ENCODE results near the gene EXOC6B. TPM values are rescaled to one million over a fixed set of nuclear protein-coding genes. Genes with fewer than 3 reads are reported as not detected.
A peak's percentile ranks its signal among the peaks of the same experiment; 100 is the strongest.

The EXOC6B gene
- total RNA-seq, 4 donors from 2014 or later = 54.0 to 121 (median 78.7) TPM

DNA sequence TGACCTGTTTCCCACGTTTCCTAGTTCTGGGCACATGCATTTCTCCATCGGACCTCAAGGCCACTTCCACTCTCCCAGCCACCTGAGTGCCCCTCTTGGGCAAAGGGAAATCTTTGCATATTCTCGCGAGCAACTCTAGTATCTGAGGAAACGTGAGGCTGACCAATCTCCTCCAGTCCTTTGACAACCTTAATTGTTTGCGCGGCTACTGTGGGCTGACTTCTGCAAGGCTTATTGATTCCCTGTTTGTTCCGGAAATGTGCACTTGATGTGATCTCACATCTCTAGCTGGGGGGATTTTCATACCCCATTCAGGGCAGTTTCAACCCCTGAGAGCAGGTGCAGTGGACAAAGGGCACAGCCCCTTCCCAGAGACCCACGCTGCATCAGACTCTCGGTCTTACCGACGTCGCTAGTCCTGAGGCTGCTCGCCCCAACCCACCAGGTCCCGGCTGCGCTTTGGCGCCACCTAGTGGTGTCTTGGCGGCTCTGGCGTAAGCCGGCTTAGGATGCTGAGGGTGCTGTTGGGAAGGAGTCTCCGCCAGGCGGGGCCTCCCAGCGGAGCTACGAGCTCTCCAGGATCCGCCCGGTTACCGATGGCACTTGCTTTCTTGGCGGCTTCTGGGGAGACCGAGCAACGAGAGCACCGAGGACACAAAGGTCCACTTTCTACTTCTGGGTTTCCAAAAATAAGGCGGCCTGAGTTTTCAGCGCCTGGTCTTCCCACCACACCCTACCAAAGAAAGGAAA lies 36.6 kb upstream of the EXOC6B start:
- H3K27ac ChIP-seq = no peak overlapping the region
- peak overlapping the region; percentile 14 for H3K4me3 ChIP-seq
- WGBS = 6% methylated on average over 19 of the region's 33 CpGs
- no peaks in the 10 kb centered on the region for H3K36me3 ChIP-seq
- DNase-seq (ENCODE audit: low spot score in 2 of 2) = peak; percentile 90 to 91
- peaks cover 7% of the 10 kb centered on the region for H3K4me1 ChIP-seq
- no peaks in the 10 kb centered on the region for H3K9me3 ChIP-seq
- TF ChIP-seq POLR2AphosphoS5 (IDR thresholded peaks at IDR 0.05) = no peak
- TF ChIP-seq, protein P1, sequence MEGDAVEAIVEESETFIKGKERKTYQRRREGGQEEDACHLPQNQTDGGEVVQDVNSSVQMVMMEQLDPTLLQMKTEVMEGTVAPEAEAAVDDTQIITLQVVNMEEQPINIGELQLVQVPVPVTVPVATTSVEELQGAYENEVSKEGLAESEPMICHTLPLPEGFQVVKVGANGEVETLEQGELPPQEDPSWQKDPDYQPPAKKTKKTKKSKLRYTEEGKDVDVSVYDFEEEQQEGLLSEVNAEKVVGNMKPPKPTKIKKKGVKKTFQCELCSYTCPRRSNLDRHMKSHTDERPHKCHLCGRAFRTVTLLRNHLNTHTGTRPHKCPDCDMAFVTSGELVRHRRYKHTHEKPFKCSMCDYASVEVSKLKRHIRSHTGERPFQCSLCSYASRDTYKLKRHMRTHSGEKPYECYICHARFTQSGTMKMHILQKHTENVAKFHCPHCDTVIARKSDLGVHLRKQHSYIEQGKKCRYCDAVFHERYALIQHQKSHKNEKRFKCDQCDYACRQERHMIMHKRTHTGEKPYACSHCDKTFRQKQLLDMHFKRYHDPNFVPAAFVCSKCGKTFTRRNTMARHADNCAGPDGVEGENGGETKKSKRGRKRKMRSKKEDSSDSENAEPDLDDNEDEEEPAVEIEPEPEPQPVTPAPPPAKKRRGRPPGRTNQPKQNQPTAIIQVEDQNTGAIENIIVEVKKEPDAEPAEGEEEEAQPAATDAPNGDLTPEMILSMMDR (IDR thresholded peaks at IDR 0.05) = peak; percentile 94 to 98
- peaks cover 11% of the 10 kb centered on the region for H3K27me3 ChIP-seq

DNA sequence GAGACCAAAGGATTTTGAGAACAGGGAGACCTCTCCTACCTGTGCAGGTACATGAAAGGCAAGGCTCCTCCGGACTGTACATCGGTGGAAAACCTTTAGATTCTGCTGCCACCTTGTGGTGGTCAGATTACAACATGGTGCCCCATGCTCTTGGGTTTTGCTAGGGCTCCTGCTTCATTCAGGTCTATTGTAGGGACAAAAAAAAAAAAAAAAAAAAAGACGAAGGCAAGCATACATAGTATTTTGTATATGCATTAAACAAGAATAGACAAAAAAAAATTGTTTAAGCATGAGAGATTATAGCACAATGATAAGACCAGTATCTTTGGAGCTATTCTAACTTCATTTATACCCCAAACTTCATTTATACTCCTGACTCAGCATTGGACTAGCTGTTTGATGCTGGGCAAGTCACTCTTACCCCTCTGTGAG lies 34.0 kb upstream of the EXOC6B start:
- no peaks in the 10 kb centered on the region for H3K36me3 ChIP-seq
- TF ChIP-seq POLR2AphosphoS5 (IDR thresholded peaks at IDR 0.05) (no peak), POLR2A (IDR thresholded peaks at IDR 0.05) (no peak)
- TF ChIP-seq, protein P1 (IDR thresholded peaks at IDR 0.05) = peak; percentile 45 to 50
- H3K27me3 ChIP-seq = peaks cover 12% of the 10 kb centered on the region
- H3K4me3 ChIP-seq = no peak overlapping the region
- WGBS = 3% methylated on average over 3 of the region's 3 CpGs
- no peak for DNase-seq (ENCODE audit: low spot score in 2 of 2)
- peaks cover 7% of the 10 kb centered on the region for H3K4me1 ChIP-seq
- no peaks in the 10 kb centered on the region for H3K9me3 ChIP-seq
- no peak overlapping the region for H3K27ac ChIP-seq

DNA sequence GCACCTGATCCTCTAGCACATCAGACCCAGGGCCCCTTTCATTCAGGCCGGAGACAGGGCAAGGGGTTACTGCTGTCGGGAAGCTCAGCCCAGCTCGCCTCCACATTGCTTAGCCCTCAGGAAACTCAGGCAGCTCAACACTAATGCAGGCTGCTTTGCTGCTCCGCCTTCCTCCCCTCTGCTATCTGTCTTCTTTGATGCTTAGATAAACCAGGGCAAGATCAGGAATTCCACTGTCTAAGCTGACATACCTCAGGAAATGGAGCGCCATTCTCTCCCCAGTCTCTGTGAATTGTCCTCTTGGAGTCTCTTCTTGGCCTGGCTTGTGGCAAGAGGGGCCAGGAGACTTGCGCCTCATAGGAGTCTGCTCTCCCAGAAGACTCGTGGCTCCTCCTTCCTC lies 25.5 kb upstream of the EXOC6B start:
- peaks cover 21% of the 10 kb centered on the region for H3K27me3 ChIP-seq
- H3K9me3 ChIP-seq = no peaks in the 10 kb centered on the region
- TF ChIP-seq POLR2A (IDR thresholded peaks at IDR 0.05) = no peak
- WGBS = 80% methylated on average over 7 of the region's 7 CpGs
- H3K4me3 ChIP-seq = no peak overlapping the region
- H3K36me3 ChIP-seq = no peaks in the 10 kb centered on the region
- DNase-seq (ENCODE audit: low spot score in 2 of 2) = no peak
- H3K27ac ChIP-seq = no peak overlapping the region
- no peaks in the 10 kb centered on the region for H3K4me1 ChIP-seq

DNA sequence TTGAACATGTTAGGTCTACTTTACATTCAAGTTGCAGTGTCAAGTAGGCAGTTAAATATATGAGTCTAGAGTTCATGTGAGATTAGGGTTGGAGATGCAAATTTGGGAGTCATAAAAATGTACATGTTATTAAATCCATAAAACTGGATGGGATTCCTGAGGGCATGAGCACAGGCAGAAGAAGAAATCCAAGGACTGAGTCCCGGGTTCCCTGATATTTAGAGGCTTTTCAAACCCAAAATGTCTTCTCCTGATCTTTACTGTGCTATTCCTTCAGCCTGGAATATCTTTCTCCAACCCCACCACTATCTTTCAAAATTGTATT lies 23.3 kb upstream of the EXOC6B start:
- H3K36me3 ChIP-seq = no peaks in the 10 kb centered on the region
- WGBS = 59% methylated on average over 1 of the region's 1 CpG
- TF ChIP-seq, protein P1 (IDR thresholded peaks at IDR 0.05) = no peak
- TF ChIP-seq POLR2AphosphoS5 (IDR thresholded peaks at IDR 0.05) = no peak
- TF ChIP-seq POLR2A (IDR thresholded peaks at IDR 0.05) = no peak
- TF ChIP-seq EP300 (IDR thresholded peaks at IDR 0.05) = no peak
- H3K27me3 ChIP-seq = peaks cover 11% of the 10 kb centered on the region
- DNase-seq (ENCODE audit: low spot score in 2 of 2) = no peak
- no peak overlapping the region for H3K27ac ChIP-seq
- H3K4me3 ChIP-seq = no peak overlapping the region
- H3K4me1 ChIP-seq = no peaks in the 10 kb centered on the region
- no peaks in the 10 kb centered on the region for H3K9me3 ChIP-seq

DNA sequence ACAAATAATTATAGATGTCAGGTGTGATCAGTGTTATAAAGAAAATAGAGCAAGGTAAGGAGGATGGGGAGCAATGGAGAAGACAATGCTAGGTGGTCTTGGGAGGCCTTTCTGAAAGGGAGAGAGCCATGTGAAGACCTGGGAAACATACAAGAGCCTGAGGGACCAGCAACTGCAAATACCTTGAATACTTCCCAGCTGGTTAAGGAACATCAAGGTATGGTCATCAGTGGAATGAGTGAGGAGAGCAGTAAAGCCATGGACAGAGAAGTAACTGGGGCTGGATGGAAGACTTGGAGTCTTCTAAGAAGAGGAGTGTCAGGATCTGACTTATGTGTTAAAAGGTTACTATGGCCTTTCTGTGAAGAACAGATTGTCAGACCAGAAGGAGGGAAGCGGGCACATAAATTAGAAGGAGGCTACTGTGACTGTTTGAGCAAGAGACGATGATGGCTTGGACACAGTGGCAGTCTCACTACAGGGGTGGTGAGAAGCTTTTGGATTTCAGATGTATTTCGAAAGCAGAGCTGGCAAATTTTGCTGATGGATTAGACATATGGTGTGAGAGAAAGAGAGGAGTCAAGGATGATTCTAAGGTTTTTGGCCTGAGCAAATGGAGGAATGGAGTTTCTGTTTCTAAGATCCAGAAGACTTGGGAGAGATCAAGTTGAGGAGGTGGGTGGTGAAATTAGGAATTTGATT lies 22.8 kb upstream of the EXOC6B start:
- Histone ChIP-seq H3K27ac (no peak overlapping the region), H3K4me3 (no peak overlapping the region), H3K9me3 (no peaks in the 10 kb centered on the region), H3K36me3 (no peaks in the 10 kb centered on the region), H3K4me1 (no peaks in the 10 kb centered on the region), H3K27me3 (peaks cover 11% of the 10 kb centered on the region)
- WGBS = 82% methylated on average over 3 of the region's 3 CpGs
- no peak for DNase-seq (ENCODE audit: low spot score in 2 of 2)
- no peak for TF ChIP-seq POLR2AphosphoS5 (IDR thresholded peaks at IDR 0.05)
- no peak for TF ChIP-seq POLR2A (IDR thresholded peaks at IDR 0.05)
- TF ChIP-seq EP300 (IDR thresholded peaks at IDR 0.05) = no peak
- TF ChIP-seq, protein P1 (IDR thresholded peaks at IDR 0.05) = no peak

Data from suprapubic skin (tissue), 4 donors.